SK-N-SH treated with all-trans-retinoic acid at 6 μM for 48 hours (cell line): ENCODE results near the gene AKAP9.

ENCODE experiments used
- ATAC-seq: fragments of 200-7000 bp; cut with Tn5 transposase; 3 replicates; pipeline ENCODE4 v1.9.1; 2020; ENCODE audit warnings: mild to moderate bottlenecking, moderate library complexity
- ARNTL ChIP-seq: fragments of 450-650 bp; formaldehyde crosslinking; IDR thresholded peaks from 2 replicates; pipeline ENCODE4 v1.5.0; 2020; ENCODE audit warnings: low read depth, mild to moderate bottlenecking, moderate library complexity, borderline replicate concordance
- BACH2 ChIP-seq: fragments of 250-450 bp; sonication (Bioruptor Pico); IDR thresholded peaks from 2 replicates; pipeline ENCODE4 v1.9.0; 2021; ENCODE audit warnings: mild to moderate bottlenecking, borderline replicate concordance
- CSDC2 ChIP-seq: fragments of 250-450 bp; sonication (Bioruptor Pico); IDR thresholded peaks from 2 replicates; pipeline ENCODE4 v1.5.0; 2020; ENCODE audit warnings: mild to moderate bottlenecking, moderate library complexity
- ESRRG ChIP-seq: fragments of 250-450 bp; sonication (Bioruptor Pico); IDR thresholded peaks from 2 replicates; pipeline ENCODE4 v1.6.1; 2021; ENCODE audit warnings: mild to moderate bottlenecking
- GLIS3 ChIP-seq: fragments of 250-450 bp; sonication (Bioruptor Pico); IDR thresholded peaks from 2 replicates; pipeline ENCODE4 v1.5.0; 2020; ENCODE audit warnings: mild to moderate bottlenecking, moderate library complexity
- ISL1 ChIP-seq: fragments of 250-450 bp; sonication (Bioruptor Pico); IDR thresholded peaks from 2 replicates; pipeline ENCODE4 v2.1.2; 2022; ENCODE audit warnings: mild to moderate bottlenecking, moderate library complexity
- OSR1 ChIP-seq: fragments of 250-450 bp; sonication (Bioruptor Pico); IDR thresholded peaks from 2 replicates; pipeline ENCODE4 v1.8.0; 2022; ENCODE audit warnings: moderate library complexity, mild to moderate bottlenecking, inconsistent platforms
- PPARA ChIP-seq: fragments of 250-450 bp; sonication (Bioruptor Pico); IDR thresholded peaks from 2 replicates; pipeline ENCODE4 v1.5.0; 2020; ENCODE audit warnings: mild to moderate bottlenecking, borderline replicate concordance
- SNAI2 ChIP-seq: fragments of 250-450 bp; sonication (Bioruptor Pico); IDR thresholded peaks from 2 replicates; pipeline ENCODE4 v1.5.0; 2020; ENCODE audit warnings: mild to moderate bottlenecking, moderate library complexity
- TCF4 ChIP-seq: fragments of 250-450 bp; sonication (Bioruptor Pico); IDR thresholded peaks from 2 replicates; pipeline ENCODE4 v1.8.0; 2021; ENCODE audit warnings: mild to moderate bottlenecking, moderate library complexity, borderline replicate concordance
- TOX ChIP-seq: fragments of 250-450 bp; sonication (Bioruptor Pico); IDR thresholded peaks from 2 replicates; pipeline ENCODE4 v1.8.0; 2021; ENCODE audit warnings: mild to moderate bottlenecking, moderate library complexity, borderline replicate concordance
- ZC3H10 ChIP-seq: fragments of 250-450 bp; sonication (Bioruptor Pico); IDR thresholded peaks from 2 replicates; pipeline ENCODE4 v1.5.1; 2021; ENCODE audit warnings: mild to moderate bottlenecking, moderate library complexity
- ZFP3 ChIP-seq: fragments of 250-450 bp; sonication (Bioruptor Pico); IDR thresholded peaks from 2 replicates; pipeline ENCODE4 v1.5.0; 2020; ENCODE audit warnings: mild to moderate bottlenecking, moderate library complexity
- ZFP30 ChIP-seq: fragments of 450-650 bp; formaldehyde crosslinking; IDR thresholded peaks from 2 replicates; pipeline ENCODE4 v1.5.0; 2022; ENCODE audit warnings: mild to moderate bottlenecking, moderate library complexity
- ZNF565 ChIP-seq: fragments of 450-650 bp; formaldehyde crosslinking; conservative IDR thresholded peaks from 2 replicates; pipeline ENCODE4 v1.5.0; 2020; ENCODE audit warnings: low read depth, mild to moderate bottlenecking, moderate library complexity
- ZNF70 ChIP-seq: fragments of 450-650 bp; formaldehyde crosslinking; IDR thresholded peaks from 2 replicates; pipeline ENCODE4 v1.5.0; 2020; ENCODE audit warnings: mild to moderate bottlenecking, moderate library complexity
- ZNF8 ChIP-seq: fragments of 450-650 bp; formaldehyde crosslinking; IDR thresholded peaks from 2 replicates; pipeline ENCODE4 v1.5.0; 2020; ENCODE audit warnings: mild to moderate bottlenecking, moderate library complexity
- TF ChIP-seq, protein P1 (sequence below): fragments of 250-450 bp; sonication (Bioruptor Pico); IDR thresholded peaks from 2 replicates; pipeline ENCODE4 v1.8.0; 2020; ENCODE audit warnings: mild to moderate bottlenecking, moderate library complexity, borderline replicate concordance
- TF ChIP-seq, protein P2 (sequence below): fragments of 250-450 bp; sonication (Bioruptor Pico); IDR thresholded peaks from 2 replicates; pipeline ENCODE4 v1.5.1; 2021; ENCODE audit warnings: mild to moderate bottlenecking, moderate library complexity
- TF ChIP-seq, protein P3 (sequence below): fragments of 250-450 bp; sonication (Bioruptor Pico); IDR thresholded peaks from 2 replicates; pipeline ENCODE4 v1.5.1; 2020; ENCODE audit warnings: low read depth, mild to moderate bottlenecking, moderate library complexity
- TF ChIP-seq, protein P4 (sequence below): fragments of 250-450 bp; sonication (Bioruptor Pico); IDR thresholded peaks from 2 replicates; pipeline ENCODE4 v1.8.0; 2021; ENCODE audit warnings: low read depth, mild to moderate bottlenecking, moderate library complexity, borderline replicate concordance
- TF ChIP-seq, protein P5 (sequence below): fragments of 250-450 bp; sonication (Bioruptor Pico); IDR thresholded peaks from 2 replicates; pipeline ENCODE4 v1.5.0; 2020; ENCODE audit warnings: mild to moderate bottlenecking, moderate library complexity

The AKAP9 gene

DNA sequence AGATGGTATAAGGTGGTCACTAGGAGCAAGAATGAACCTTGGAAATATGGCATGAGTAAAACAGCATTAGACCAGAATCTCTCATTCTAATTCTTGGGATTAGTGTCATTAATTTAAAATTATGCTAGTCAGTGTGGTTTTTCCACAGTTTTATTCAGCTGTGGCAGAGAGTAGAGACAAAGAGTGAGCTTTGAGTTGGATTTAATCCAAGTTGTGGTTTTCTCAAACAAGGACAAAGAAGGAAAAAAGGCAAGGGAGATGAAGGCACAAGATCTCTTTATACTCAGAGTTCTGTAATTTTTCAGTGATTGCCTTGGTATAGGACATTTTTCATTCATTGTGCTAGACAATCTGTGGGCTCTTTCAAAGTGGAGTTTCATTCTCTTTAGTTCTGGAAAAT lies 28.2 kb upstream of the AKAP9 start:
- TF ChIP-seq ZFP30 (CRISPR knock-in tag) (no peak), ZFP3 (no peak), TOX (CRISPR knock-in tag) (no peak), ZNF8 (CRISPR knock-in tag) (no peak), ZNF70 (CRISPR knock-in tag) (no peak), ISL1 (CRISPR knock-in tag) (no peak), OSR1 (CRISPR knock-in tag) (no peak), ESRRG (CRISPR knock-in tag) (no peak), ZC3H10 (no peak), ZNF565 (CRISPR knock-in tag) (no peak), ARNTL (CRISPR knock-in tag) (no peak), PPARA (CRISPR knock-in tag) (no peak)
- TF ChIP-seq, protein P1, sequence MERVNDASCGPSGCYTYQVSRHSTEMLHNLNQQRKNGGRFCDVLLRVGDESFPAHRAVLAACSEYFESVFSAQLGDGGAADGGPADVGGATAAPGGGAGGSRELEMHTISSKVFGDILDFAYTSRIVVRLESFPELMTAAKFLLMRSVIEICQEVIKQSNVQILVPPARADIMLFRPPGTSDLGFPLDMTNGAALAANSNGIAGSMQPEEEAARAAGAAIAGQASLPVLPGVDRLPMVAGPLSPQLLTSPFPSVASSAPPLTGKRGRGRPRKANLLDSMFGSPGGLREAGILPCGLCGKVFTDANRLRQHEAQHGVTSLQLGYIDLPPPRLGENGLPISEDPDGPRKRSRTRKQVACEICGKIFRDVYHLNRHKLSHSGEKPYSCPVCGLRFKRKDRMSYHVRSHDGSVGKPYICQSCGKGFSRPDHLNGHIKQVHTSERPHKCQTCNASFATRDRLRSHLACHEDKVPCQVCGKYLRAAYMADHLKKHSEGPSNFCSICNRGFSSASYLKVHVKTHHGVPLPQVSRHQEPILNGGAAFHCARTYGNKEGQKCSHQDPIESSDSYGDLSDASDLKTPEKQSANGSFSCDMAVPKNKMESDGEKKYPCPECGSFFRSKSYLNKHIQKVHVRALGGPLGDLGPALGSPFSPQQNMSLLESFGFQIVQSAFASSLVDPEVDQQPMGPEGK = no peak
- TF ChIP-seq, protein P2, sequence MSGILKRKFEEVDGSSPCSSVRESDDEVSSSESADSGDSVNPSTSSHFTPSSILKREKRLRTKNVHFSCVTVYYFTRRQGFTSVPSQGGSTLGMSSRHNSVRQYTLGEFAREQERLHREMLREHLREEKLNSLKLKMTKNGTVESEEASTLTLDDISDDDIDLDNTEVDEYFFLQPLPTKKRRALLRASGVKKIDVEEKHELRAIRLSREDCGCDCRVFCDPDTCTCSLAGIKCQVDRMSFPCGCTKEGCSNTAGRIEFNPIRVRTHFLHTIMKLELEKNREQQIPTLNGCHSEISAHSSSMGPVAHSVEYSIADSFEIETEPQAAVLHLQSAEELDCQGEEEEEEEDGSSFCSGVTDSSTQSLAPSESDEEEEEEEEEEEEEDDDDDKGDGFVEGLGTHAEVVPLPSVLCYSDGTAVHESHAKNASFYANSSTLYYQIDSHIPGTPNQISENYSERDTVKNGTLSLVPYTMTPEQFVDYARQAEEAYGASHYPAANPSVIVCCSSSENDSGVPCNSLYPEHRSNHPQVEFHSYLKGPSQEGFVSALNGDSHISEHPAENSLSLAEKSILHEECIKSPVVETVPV (CRISPR knock-in tag) = no peak
- TF ChIP-seq, protein P3, sequence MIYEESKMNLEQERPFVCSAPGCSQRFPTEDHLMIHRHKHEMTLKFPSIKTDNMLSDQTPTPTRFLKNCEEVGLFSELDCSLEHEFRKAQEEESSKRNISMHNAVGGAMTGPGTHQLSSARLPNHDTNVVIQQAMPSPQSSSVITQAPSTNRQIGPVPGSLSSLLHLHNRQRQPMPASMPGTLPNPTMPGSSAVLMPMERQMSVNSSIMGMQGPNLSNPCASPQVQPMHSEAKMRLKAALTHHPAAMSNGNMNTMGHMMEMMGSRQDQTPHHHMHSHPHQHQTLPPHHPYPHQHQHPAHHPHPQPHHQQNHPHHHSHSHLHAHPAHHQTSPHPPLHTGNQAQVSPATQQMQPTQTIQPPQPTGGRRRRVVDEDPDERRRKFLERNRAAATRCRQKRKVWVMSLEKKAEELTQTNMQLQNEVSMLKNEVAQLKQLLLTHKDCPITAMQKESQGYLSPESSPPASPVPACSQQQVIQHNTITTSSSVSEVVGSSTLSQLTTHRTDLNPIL (CRISPR knock-in tag) = no peak
- TF ChIP-seq, protein P4, sequence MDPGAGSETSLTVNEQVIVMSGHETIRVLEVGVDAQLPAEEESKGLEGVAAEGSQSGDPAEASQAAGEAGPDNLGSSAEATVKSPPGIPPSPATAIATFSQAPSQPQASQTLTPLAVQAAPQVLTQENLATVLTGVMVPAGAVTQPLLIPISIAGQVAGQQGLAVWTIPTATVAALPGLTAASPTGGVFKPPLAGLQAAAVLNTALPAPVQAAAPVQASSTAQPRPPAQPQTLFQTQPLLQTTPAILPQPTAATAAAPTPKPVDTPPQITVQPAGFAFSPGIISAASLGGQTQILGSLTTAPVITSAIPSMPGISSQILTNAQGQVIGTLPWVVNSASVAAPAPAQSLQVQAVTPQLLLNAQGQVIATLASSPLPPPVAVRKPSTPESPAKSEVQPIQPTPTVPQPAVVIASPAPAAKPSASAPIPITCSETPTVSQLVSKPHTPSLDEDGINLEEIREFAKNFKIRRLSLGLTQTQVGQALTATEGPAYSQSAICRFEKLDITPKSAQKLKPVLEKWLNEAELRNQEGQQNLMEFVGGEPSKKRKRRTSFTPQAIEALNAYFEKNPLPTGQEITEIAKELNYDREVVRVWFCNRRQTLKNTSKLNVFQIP (CRISPR knock-in tag) = no peak
- TF ChIP-seq, all 23 proteins: peak for 0
- no peak for ATAC-seq

DNA sequence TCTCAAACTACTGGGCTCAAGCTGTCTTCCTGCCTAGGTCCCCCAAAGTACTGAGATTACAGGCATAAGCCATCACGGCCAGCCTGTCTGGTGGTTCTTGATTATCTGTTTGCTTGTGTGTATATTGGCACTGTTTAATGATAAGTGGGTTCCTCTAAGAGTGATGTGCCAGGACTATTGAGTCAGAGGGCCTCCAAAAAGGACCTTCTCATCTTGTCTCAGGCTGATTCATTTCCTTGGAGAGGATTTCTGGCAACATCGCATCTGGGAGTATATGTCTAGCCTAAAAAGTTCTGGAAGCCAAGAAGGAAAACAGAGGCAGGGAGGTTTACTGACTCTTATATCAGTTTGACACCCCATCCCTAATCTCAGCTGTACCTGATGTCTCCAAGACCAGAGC lies 27.1 kb upstream of the AKAP9 start:
- TF ChIP-seq PPARA (CRISPR knock-in tag) (no peak), CSDC2 (CRISPR knock-in tag) (no peak), BACH2 (CRISPR knock-in tag) (no peak), SNAI2 (CRISPR knock-in tag) (no peak), ZNF565 (CRISPR knock-in tag) (no peak), ISL1 (CRISPR knock-in tag) (no peak), ZFP30 (CRISPR knock-in tag) (no peak), TCF4 (CRISPR knock-in tag) (no peak), OSR1 (CRISPR knock-in tag) (no peak)
- TF ChIP-seq, protein P2 (CRISPR knock-in tag) = no peak
- TF ChIP-seq, protein P1 = no peak
- peak; percentile 24; the same call in 1 of the 3 replicates for ATAC-seq

DNA sequence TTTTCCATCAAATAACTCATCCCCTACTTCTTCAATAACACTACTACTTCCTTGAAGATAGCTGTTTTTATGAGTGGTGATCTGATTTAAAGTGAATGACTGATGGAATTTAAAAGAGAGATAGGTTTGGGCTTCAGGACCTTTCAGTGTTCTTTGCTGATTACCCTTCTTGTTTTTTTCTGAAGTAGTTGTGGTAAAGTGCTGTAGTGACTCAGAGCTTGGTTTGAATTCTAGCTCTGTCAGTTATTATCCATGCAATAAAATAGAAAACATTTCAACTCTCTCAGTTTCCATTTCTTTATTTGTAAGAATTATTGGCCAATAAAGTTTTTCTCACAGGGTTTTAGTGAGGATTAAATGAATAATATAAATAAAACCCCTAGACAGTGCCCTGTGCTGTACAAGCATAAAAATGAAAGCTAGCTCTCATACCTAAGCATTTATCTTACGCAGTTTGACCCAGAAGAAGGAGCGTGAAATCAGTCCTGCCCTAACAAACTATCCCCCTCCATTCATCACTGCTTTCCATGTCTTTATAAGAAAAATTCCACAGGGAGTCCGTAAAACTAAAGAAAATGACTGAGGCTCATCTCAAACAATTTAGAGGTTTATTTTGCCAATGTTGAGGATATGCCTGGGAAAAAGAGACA lies 25.1 kb upstream of the AKAP9 start:
- ATAC-seq = no peak
- TF ChIP-seq CSDC2 (CRISPR knock-in tag) = no peak
- no peak for TF ChIP-seq ZC3H10
- TF ChIP-seq, protein P5, sequence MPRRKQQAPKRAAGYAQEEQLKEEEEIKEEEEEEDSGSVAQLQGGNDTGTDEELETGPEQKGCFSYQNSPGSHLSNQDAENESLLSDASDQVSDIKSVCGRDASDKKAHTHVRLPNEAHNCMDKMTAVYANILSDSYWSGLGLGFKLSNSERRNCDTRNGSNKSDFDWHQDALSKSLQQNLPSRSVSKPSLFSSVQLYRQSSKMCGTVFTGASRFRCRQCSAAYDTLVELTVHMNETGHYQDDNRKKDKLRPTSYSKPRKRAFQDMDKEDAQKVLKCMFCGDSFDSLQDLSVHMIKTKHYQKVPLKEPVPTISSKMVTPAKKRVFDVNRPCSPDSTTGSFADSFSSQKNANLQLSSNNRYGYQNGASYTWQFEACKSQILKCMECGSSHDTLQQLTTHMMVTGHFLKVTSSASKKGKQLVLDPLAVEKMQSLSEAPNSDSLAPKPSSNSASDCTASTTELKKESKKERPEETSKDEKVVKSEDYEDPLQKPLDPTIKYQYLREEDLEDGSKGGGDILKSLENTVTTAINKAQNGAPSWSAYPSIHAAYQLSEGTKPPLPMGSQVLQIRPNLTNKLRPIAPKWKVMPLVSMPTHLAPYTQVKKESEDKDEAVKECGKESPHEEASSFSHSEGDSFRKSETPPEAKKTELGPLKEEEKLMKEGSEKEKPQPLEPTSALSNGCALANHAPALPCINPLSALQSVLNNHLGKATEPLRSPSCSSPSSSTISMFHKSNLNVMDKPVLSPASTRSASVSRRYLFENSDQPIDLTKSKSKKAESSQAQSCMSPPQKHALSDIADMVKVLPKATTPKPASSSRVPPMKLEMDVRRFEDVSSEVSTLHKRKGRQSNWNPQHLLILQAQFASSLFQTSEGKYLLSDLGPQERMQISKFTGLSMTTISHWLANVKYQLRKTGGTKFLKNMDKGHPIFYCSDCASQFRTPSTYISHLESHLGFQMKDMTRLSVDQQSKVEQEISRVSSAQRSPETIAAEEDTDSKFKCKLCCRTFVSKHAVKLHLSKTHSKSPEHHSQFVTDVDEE (CRISPR knock-in tag) = no peak
- TF ChIP-seq, protein P3 (CRISPR knock-in tag) = no peak
- no peak for TF ChIP-seq ISL1 (CRISPR knock-in tag)
- TF ChIP-seq TCF4 (CRISPR knock-in tag) = no peak
- TF ChIP-seq ZNF565 (CRISPR knock-in tag) = no peak
- no peak for TF ChIP-seq ZFP30 (CRISPR knock-in tag)
- TF ChIP-seq PPARA (CRISPR knock-in tag) = no peak
- TF ChIP-seq GLIS3 (CRISPR knock-in tag) = no peak
- TF ChIP-seq ZFP3 = no peak
